Naive thymus-derived CD4-positive, alpha-beta T cell (primary cell): Measurements from ENCODE around the gene FBLN1. TPM values are rescaled to one million over a fixed set of nuclear protein-coding genes. Genes with fewer than 3 reads are reported as not detected.

ENCODE experiments used
- ATAC-seq: fragments of 150-1000 bp; cut with Tn5 transposase; 2 replicates; pipeline ENCODE4 v1.10.0; 2021; ENCODE audit warnings: mild to moderate bottlenecking, moderate library complexity
- CTCF ChIA-PET: fragments of 350-600 bp; sonication (Branson Sonifier 250); formaldehyde crosslinking; loops from one replicate; lab custom pipeline; 2021; ENCODE audit warnings: antibody characterized with exemption; lab: Charles Lee
- POLR2A ChIA-PET: fragments of 350-600 bp; sonication (Branson Sonifier 250); formaldehyde crosslinking; loops from one replicate; lab custom pipeline; 2021; ENCODE audit warnings: antibody characterized with exemption, inconsistent platforms; lab: Charles Lee
- DNase-seq, 9 donors: peaks; one replicate each; pipeline versions ENCODE4 v3.0.0 to v3.0.0-alpha.2; 2020 to 2022; ENCODE audit warnings: mixed read lengths in 1 of 9
- H3K27ac ChIP-seq: one replicate; pipeline ENCODE4 v1.7.0; 2013; ENCODE audit warnings: mild to moderate bottlenecking, low read depth, low read length, moderate library complexity
- H3K27me3 ChIP-seq, 2 donors: one replicate each; pipeline ENCODE4 v1.7.0; 2013; ENCODE audit warnings: low read length in 2 of 2, mild to moderate bottlenecking in 2 of 2, moderate library complexity in 2 of 2; ENCODE audit not compliant: control insufficient read depth in 2 of 2, insufficient read depth in 2 of 2
- H3K36me3 ChIP-seq, 3 experiments: 1 replicate in 2 of 3; 2 replicates in 1 of 3; pipeline ENCODE4 v1.7.0; 2013; ENCODE audit warnings: low read length in 3 of 3, mild to moderate bottlenecking in 3 of 3, moderate library complexity in 1 of 3; ENCODE audit not compliant: insufficient read depth in 3 of 3, control insufficient read depth in 2 of 3
- H3K4me1 ChIP-seq, 2 donors: one replicate each; pipeline ENCODE4 v1.7.0; 2013; ENCODE audit warnings: low read length in 2 of 2, mild to moderate bottlenecking in 2 of 2, moderate library complexity in 1 of 2; ENCODE audit not compliant: control insufficient read depth in 2 of 2, insufficient read depth in 2 of 2
- H3K4me3 ChIP-seq: 2 replicates; pipeline ENCODE4 v1.7.0; 2013; ENCODE audit warnings: mild to moderate bottlenecking, low read length
- H3K9me3 ChIP-seq, 3 experiments: 1 replicate in 2 of 3; 2 replicates in 1 of 3; pipeline ENCODE4 v1.7.0; 2013; ENCODE audit warnings: low read length in 3 of 3; ENCODE audit not compliant: control insufficient read depth in 2 of 3
- H3K27ac Mint-ChIP-seq, 9 donors: one replicate each; pipeline ENCODE4 v1.8.0; 2020 to 2022; ENCODE audit warnings: mixed read lengths in 9 of 9, mild to moderate bottlenecking in 8 of 9, moderate library complexity in 5 of 9, inconsistent platforms in 2 of 9
- H3K27me3 Mint-ChIP-seq, 5 donors: one replicate each; pipeline ENCODE4 v1.8.0; 2021 to 2022; ENCODE audit warnings: mixed read lengths in 5 of 5, mild to moderate bottlenecking in 1 of 5
- H3K36me3 Mint-ChIP-seq, 5 donors: one replicate each; pipeline ENCODE4 v1.8.0; 2020 to 2022; ENCODE audit warnings: mixed read lengths in 5 of 5, mild to moderate bottlenecking in 3 of 5, inconsistent platforms in 1 of 5
- H3K4me1 Mint-ChIP-seq, 7 donors: one replicate each; pipeline ENCODE4 v1.8.0; 2020 to 2022; ENCODE audit warnings: mixed read lengths in 7 of 7, mild to moderate bottlenecking in 3 of 7, inconsistent platforms in 1 of 7
- H3K4me3 Mint-ChIP-seq, 10 donors: one replicate each; pipeline ENCODE4 v1.8.0; 2020 to 2022; ENCODE audit warnings: mild to moderate bottlenecking in 10 of 10, mixed read lengths in 10 of 10, moderate library complexity in 6 of 10, inconsistent platforms in 2 of 10
- H3K9me3 Mint-ChIP-seq, 11 donors: one replicate each; pipeline ENCODE4 v1.8.0; 2020 to 2022; ENCODE audit warnings: mixed read lengths in 11 of 11, mild to moderate bottlenecking in 4 of 11, inconsistent platforms in 1 of 11, moderate library complexity in 1 of 11
- intact Hi-C, 2 donors: fragments of 100-400 bp; cut with micrococcal nuclease; formaldehyde crosslinking; loops; one replicate each; pipeline ENCODE4 v1.15.1; 2023
- polyA plus RNA-seq, 2 donors: library from polyadenylated mRNA; unstranded; fragments of 300-500 nt; fragmentation: Illumina TruSeq; gene quantifications; one replicate each; pipeline ENCODE4 v1.2.3, GENCODE V29; 2021
- total RNA-seq, 6 experiments: library from RNA in 5 of 6; stranded (reverse) in 5 of 6; gene quantifications; 1 replicate in 5 of 6; 2 replicates in 1 of 6; pipeline ENCODE4 v1.2.3 and lab custom pipeline; 2021 to 2026

The FBLN1 gene
- total and polyA plus RNA-seq, 7 experiments from 2014 or later: 0.11 to 1.1 TPM; not detected in 5

DNA sequence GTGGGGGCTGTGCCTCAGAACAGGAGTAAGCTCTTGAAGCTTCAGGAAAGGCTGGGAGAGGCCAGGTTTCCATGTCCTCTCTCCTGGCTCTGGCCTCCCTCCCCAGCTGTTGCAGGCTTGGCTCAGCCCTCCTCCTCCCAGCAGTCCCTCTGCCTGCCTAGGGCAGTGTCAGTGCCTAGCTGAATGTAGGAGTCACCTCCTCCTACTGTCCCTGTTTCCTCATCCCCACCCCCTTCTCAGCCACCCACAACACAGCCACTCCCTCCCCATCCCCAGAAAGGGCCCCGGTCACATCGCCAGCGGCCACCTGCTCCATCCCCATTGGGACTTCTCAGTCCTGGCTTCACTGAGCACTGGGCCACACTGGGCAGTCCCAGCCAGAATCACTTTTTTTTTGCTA, 2.9 kb upstream of the FBLN1 start:
- Mint-ChIP-seq H3K27ac (no peak overlapping the region), H3K4me3 (peak overlapping the region in 1 of 10 donors; percentile 35), H3K27me3 (peaks cover 27 to 58% (median 35%) of the 10 kb centered on the region in 5 donors), H3K4me1 (peaks cover 0 to 7% (median 0%) of the 10 kb centered on the region in 7 donors), H3K9me3 (no peaks in the 10 kb centered on the region), H3K36me3 (no peaks in the 10 kb centered on the region)
- no peak for DNase-seq
- ChIA-PET CTCF (interaction anchor here (0.7 kb wide), 1 partner anchor 279 kb away, joined by 3 read pairs; no protein-coding TSS in a partner anchor), POLR2A (no interaction called here)
- intact Hi-C loops: no loop called here
- Histone ChIP-seq H3K9me3 (no peaks in the 10 kb centered on the region), H3K36me3 (no peaks in the 10 kb centered on the region), H3K4me3 (no peak overlapping the region), H3K4me1 (no peaks in the 10 kb centered on the region), H3K27me3 (no peaks in the 10 kb centered on the region), H3K27ac (no peak overlapping the region)
- no peak for ATAC-seq

GRCh38 chr22:45503050-45503815, 550 bp downstream of the FBLN1 start:
- no peaks in the 10 kb centered on the region for H3K9me3 ChIP-seq
- no peak overlapping the region for H3K27ac Mint-ChIP-seq
- H3K27me3 Mint-ChIP-seq: peaks cover 36 to 66% (median 45%) of the 10 kb centered on the region in 5 donors
- no peaks in the 10 kb centered on the region for H3K27me3 ChIP-seq
- ChIA-PET POLR2A (no interaction called here), CTCF (no interaction called here)
- H3K36me3 Mint-ChIP-seq: no peaks in the 10 kb centered on the region
- no peak for DNase-seq
- no peak overlapping the region for H3K27ac ChIP-seq
- H3K4me1 ChIP-seq: no peaks in the 10 kb centered on the region
- intact Hi-C loops: no loop called here
- no peak for ATAC-seq
- H3K9me3 Mint-ChIP-seq: no peaks in the 10 kb centered on the region
- no peak overlapping the region for H3K4me3 ChIP-seq
- H3K36me3 ChIP-seq: no peaks in the 10 kb centered on the region
- H3K4me1 Mint-ChIP-seq: peaks cover 0 to 7% (median 0%) of the 10 kb centered on the region in 7 donors
- H3K4me3 Mint-ChIP-seq: peak overlapping the region in 2 of 10 donors; percentile 21 to 54

DNA sequence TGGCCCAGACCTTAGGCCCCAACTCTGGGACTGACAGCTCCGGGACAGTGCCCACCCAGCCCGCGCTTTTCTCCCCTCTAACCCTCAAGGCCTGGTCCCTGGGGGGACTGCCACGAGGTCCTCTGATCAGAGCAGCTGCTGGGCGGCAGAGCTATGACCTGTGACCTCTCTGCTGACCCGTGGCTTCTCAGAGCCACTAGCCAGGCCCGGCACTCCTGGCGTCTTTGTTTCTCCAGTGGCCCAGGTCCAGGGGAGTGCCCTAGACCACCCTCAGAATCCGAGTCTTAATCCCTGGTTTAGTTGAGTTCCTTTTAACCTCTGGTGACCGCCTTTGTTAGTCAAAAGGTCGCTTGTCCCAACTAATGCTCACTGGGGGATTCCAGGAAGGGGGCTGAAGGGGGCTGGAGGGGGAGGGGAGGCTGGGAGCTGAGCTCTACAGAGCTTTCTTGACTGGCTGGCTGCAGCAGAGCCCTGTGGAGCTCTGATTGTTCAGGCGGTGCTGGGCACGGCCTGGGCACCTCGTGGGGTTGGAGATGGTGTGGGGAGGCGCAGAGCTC, 1.2 kb downstream of the FBLN1 start:
- Mint-ChIP-seq H3K4me1 (peaks cover 0 to 7% (median 0%) of the 10 kb centered on the region in 7 donors), H3K4me3 (peak overlapping the region in 3 of 10 donors; percentile 21 to 54 (median 32)), H3K9me3 (no peaks in the 10 kb centered on the region), H3K36me3 (no peaks in the 10 kb centered on the region), H3K27ac (no peak overlapping the region), H3K27me3 (peaks cover 40 to 67% (median 44%) of the 10 kb centered on the region in 5 donors)
- no peak overlapping the region for H3K4me3 ChIP-seq
- no peak overlapping the region for H3K27ac ChIP-seq
- no peaks in the 10 kb centered on the region for H3K36me3 ChIP-seq
- ChIA-PET CTCF (no interaction called here), POLR2A (no interaction called here)
- intact Hi-C loops: no loop called here
- ATAC-seq (no peak), DNase-seq (no peak)
- no peaks in the 10 kb centered on the region for H3K9me3 ChIP-seq
- no peaks in the 10 kb centered on the region for H3K4me1 ChIP-seq
- H3K27me3 ChIP-seq: no peaks in the 10 kb centered on the region

GRCh38 chr22:45504373-45505341, 2.0 kb downstream of the FBLN1 start:
- ChIA-PET CTCF (no interaction called here), POLR2A (no interaction called here)
- Histone ChIP-seq H3K27me3 (no peaks in the 10 kb centered on the region), H3K4me3 (no peak overlapping the region), H3K36me3 (no peaks in the 10 kb centered on the region), H3K27ac (no peak overlapping the region), H3K9me3 (no peaks in the 10 kb centered on the region), H3K4me1 (no peaks in the 10 kb centered on the region)
- H3K9me3 Mint-ChIP-seq: no peaks in the 10 kb centered on the region
- DNase-seq (no peak), ATAC-seq (no peak)
- peak overlapping the region in 5 of 10 donors; percentile 36 to 61 (median 41) for H3K4me3 Mint-ChIP-seq
- H3K27ac Mint-ChIP-seq: no peak overlapping the region
- peaks cover 0 to 7% (median 0%) of the 10 kb centered on the region in 7 donors for H3K4me1 Mint-ChIP-seq
- H3K27me3 Mint-ChIP-seq: peaks cover 40 to 68% (median 44%) of the 10 kb centered on the region in 5 donors
- intact Hi-C loops: no loop called here
- no peaks in the 10 kb centered on the region for H3K36me3 Mint-ChIP-seq

DNA sequence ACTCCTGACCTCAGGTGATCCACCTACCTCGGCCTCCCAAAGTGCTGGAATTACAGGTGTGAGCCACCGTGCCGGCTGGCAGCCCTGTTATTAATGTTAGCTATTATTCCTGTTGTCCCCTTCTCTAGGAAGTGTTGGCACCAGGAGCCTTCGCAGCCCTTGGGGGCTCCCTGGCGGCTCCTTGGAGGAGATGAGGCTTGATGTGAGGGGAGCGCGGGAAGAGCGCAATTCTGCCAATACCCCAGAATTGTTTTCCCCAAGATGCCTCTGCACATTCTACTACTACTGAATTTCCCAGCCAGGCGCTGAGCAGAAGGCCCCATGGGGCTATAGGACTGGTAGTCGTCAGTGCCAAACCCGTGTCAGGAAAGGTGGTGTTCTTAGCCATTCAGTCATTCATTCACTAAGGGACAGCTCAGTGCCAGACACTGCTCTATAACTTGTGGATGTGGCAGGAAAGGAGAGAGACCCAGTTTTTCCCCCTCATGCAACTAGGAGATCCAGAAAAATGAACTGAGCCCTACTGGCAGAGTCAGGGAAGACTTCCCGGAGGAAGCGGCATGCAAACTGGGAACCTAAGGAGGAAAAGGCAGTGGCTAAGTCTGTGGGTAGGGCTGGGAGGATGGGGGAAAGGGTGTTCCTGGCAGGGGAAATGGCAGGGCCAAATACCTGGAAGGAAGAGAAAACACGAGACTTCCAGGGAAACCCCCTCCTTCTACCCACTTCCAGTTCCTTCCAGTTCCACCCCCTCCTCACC, 3.5 kb downstream of the FBLN1 start:
- ChIA-PET POLR2A (no interaction called here), CTCF (no interaction called here)
- no peak overlapping the region for H3K27ac Mint-ChIP-seq
- H3K27ac ChIP-seq: no peak overlapping the region
- H3K27me3 ChIP-seq: no peaks in the 10 kb centered on the region
- peaks cover 0 to 7% (median 0%) of the 10 kb centered on the region in 7 donors for H3K4me1 Mint-ChIP-seq
- no peak overlapping the region for H3K4me3 ChIP-seq
- no peak for DNase-seq
- H3K36me3 Mint-ChIP-seq: no peaks in the 10 kb centered on the region
- no peaks in the 10 kb centered on the region for H3K9me3 Mint-ChIP-seq
- intact Hi-C loops: no loop called here
- ATAC-seq: no peak
- H3K4me3 Mint-ChIP-seq: no peak overlapping the region
- no peaks in the 10 kb centered on the region for H3K9me3 ChIP-seq
- H3K36me3 ChIP-seq: no peaks in the 10 kb centered on the region
- no peaks in the 10 kb centered on the region for H3K4me1 ChIP-seq
- peaks cover 30 to 53% (median 43%) of the 10 kb centered on the region in 5 donors for H3K27me3 Mint-ChIP-seq

GRCh38 chr22:45506816-45507360, 4.2 kb downstream of the FBLN1 start:
- ChIA-PET CTCF (no interaction called here), POLR2A (no interaction called here)
- DNase-seq (no peak), ATAC-seq (no peak)
- Histone ChIP-seq H3K4me3 (no peak overlapping the region), H3K27me3 (no peaks in the 10 kb centered on the region), H3K9me3 (no peaks in the 10 kb centered on the region), H3K27ac (no peak overlapping the region), H3K4me1 (no peaks in the 10 kb centered on the region), H3K36me3 (no peaks in the 10 kb centered on the region)
- H3K9me3 Mint-ChIP-seq: no peaks in the 10 kb centered on the region
- no peak overlapping the region for H3K27ac Mint-ChIP-seq
- no peak overlapping the region for H3K4me3 Mint-ChIP-seq
- peaks cover 25 to 49% (median 38%) of the 10 kb centered on the region in 5 donors for H3K27me3 Mint-ChIP-seq
- H3K36me3 Mint-ChIP-seq: no peaks in the 10 kb centered on the region
- peaks cover 0 to 7% (median 0%) of the 10 kb centered on the region in 7 donors for H3K4me1 Mint-ChIP-seq
- intact Hi-C loops: no loop called here
